Psoas muscle (tissue), 8 donors: ENCODE results near the gene OTUB2. TPM values are rescaled to one million over a fixed set of nuclear protein-coding genes. Genes with fewer than 3 reads are reported as not detected.

Experiments
- ATAC-seq, 4 donors: fragments of 200-7000 bp; cut with Tn5 transposase; one replicate each; pipeline ENCODE4 v1.9.1; 2020; ENCODE audit warnings: moderate library complexity in 3 of 4, mild to moderate bottlenecking in 2 of 4
- DNase-seq, 2 donors: peaks; one replicate each; pipeline ENCODE4 v3.0.0-alpha.2; 2020
- H3K27ac ChIP-seq: fragments of 200-600 bp; one replicate; pipeline ENCODE4 v1.8.0; 2022
- H3K27me3 ChIP-seq, 3 donors: fragments of 200-600 bp in 1 of 3; one replicate each; pipeline versions ENCODE4 v1.6.1 to v1.8.0; 2013 to 2022; ENCODE audit warnings: low read length in 2 of 3, mild to moderate bottlenecking in 2 of 3, moderate library complexity in 1 of 3; ENCODE audit not compliant: insufficient read depth in 3 of 3
- H3K36me3 ChIP-seq, 2 donors: fragments of 200-600 bp in 1 of 2; one replicate each; pipeline versions ENCODE4 v1.6.1 to v1.8.0; 2013 to 2022; ENCODE audit warnings: low read depth in 1 of 2, mild to moderate bottlenecking in 1 of 2, moderate library complexity in 1 of 2; ENCODE audit not compliant: insufficient read depth in 1 of 2
- H3K4me1 ChIP-seq: fragments of 200-600 bp; one replicate; pipeline ENCODE4 v1.8.0; 2022
- H3K4me3 ChIP-seq: fragments of 200-600 bp; one replicate; pipeline ENCODE4 v1.8.0; 2022; ENCODE audit warnings: mild to moderate bottlenecking
- H3K9me3 ChIP-seq: fragments of 200-600 bp; one replicate; pipeline ENCODE4 v1.8.0; 2022
- WGBS, 3 donors: extraction: QIAGEN DNeasy Blood & Tissue Kit; methylation state at CpG; one replicate each; pipeline versions ENCODE4 v1.1.6 to v1.1.7; 2013; 5-methylcytosine and 5-hydroxymethylcytosine counted together
- intact Hi-C, 2 donors: fragments of 100-400 bp; cut with DNase I; formaldehyde crosslinking; loops; one replicate each; pipeline versions ENCODE4 v1.11.0 to v1.14.2; 2022
- polyA plus RNA-seq, 3 donors: library from polyadenylated mRNA; stranded (reverse); fragments of 200-250 nt; gene quantifications; one replicate each; pipeline ENCODE4 v1.2.3, GENCODE V29; 2013
- total RNA-seq, 4 donors: library from RNA; stranded (reverse); fragmentation: NEBNext Ultra II Directional in 2 of 4; extraction: Animal tissue kit (Norgen Biotek cat#: 25700) in 2 of 4; gene quantifications; one replicate each; pipeline versions ENCODE4 v1.2.1 to v1.2.4, GENCODE V29; 2021 to 2023
- TF ChIP-seq, protein P1 (sequence below): fragments of 200-600 bp; IDR thresholded peaks from one replicate; pipeline ENCODE4 v1.8.0; 2022; ENCODE audit warnings: antibody characterized with exemption
- donor health status: healthy with polysubstance abuse.
- donor health status: DM: no; HTN: no; CAD: no; lungs with moderate emphysema.
- donor health status: Bipolar disorder and iron deficiency.
- donor health status: healthy.
- donor health status: DM: yes; HTN: yes; CAD: no.
- donor health status: DM: no; HTN: no; CAD: no.
- donor health status: DM: no; HTN: no; CAD: no.
- donor health status: DM: yes; HTN: yes; CAD: no.

The OTUB2 gene
- total and polyA plus RNA-seq, 7 donors = 0.04 to 0.96 (median 0.09) TPM

DNA sequence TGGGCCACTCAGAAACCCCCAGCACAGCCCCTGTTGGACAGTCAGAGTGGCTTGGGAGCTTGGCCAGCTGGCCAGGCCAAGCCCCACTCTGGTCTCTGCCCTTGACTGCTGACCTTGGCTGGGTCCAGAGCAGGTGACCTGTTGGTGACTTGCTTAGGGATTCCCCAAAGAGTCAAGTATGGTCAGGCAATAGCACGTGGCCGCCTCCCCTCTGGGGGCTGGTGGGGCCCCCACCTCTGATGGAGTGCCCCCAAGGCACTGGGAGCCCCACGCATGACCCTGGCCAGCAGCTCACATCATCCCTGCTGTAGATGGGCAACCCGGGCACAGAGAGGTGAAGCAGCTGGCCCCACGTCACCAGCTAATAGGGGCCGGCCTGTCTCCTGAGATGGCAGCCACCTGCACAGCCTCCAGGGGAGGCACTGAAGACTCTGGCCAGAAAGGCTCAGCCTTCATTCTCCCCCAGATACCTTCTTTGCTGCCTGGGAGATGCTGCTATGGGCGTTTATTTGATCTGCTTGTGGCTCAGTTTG lies 27.2 kb upstream of the OTUB2 start:
- ATAC-seq (no peak), DNase-seq (peak in 1 of 2 donors; percentile 57)
- intact Hi-C loops = loop anchor here in 1 of 2 donors (5.0 kb wide), 1 partner anchor 42 kb away; no protein-coding TSS in a partner anchor
- H3K4me1 ChIP-seq = peaks cover 48% of the 10 kb centered on the region
- 65 to 74% (median 68%) methylated on average over 7 of the region's 7 CpGs for WGBS, 3 donors
- H3K27me3 ChIP-seq = no peaks in the 10 kb centered on the region
- no peaks in the 10 kb centered on the region for H3K36me3 ChIP-seq
- peak overlapping the region; percentile 93 for H3K27ac ChIP-seq
- no peaks in the 10 kb centered on the region for H3K9me3 ChIP-seq
- H3K4me3 ChIP-seq = no peak overlapping the region
- TF ChIP-seq, protein P1, sequence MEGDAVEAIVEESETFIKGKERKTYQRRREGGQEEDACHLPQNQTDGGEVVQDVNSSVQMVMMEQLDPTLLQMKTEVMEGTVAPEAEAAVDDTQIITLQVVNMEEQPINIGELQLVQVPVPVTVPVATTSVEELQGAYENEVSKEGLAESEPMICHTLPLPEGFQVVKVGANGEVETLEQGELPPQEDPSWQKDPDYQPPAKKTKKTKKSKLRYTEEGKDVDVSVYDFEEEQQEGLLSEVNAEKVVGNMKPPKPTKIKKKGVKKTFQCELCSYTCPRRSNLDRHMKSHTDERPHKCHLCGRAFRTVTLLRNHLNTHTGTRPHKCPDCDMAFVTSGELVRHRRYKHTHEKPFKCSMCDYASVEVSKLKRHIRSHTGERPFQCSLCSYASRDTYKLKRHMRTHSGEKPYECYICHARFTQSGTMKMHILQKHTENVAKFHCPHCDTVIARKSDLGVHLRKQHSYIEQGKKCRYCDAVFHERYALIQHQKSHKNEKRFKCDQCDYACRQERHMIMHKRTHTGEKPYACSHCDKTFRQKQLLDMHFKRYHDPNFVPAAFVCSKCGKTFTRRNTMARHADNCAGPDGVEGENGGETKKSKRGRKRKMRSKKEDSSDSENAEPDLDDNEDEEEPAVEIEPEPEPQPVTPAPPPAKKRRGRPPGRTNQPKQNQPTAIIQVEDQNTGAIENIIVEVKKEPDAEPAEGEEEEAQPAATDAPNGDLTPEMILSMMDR = no peak

- no peaks in the 10 kb centered on the region for H3K9me3 ChIP-seq
- ATAC-seq (no peak), DNase-seq (peak in 1 of 2 donors; percentile 17)
- TF ChIP-seq, protein P1 = peak; percentile 9
- WGBS, 3 donors = 69 to 77% (median 77%) methylated on average over 8 of the region's 8 CpGs
- intact Hi-C loops = loop anchor here in 1 of 2 donors (5.0 kb wide), 1 partner anchor 42 kb away; no protein-coding TSS in a partner anchor
- peaks cover 47% of the 10 kb centered on the region for H3K4me1 ChIP-seq
- no peak overlapping the region for H3K4me3 ChIP-seq
- no peaks in the 10 kb centered on the region for H3K27me3 ChIP-seq
- no peaks in the 10 kb centered on the region for H3K36me3 ChIP-seq
- H3K27ac ChIP-seq = peak overlapping the region; percentile 93
Observed at GRCh38 chr14:93999573-93999972, 26.6 kb upstream of the OTUB2 start.

GRCh38 chr14:94000267-94000666 lies 25.9 kb upstream of the OTUB2 start:
- Histone ChIP-seq H3K4me3 (no peak overlapping the region), H3K27me3 (no peaks in the 10 kb centered on the region), H3K36me3 (peaks cover 0 to 4% of the 10 kb centered on the region in 2 donors), H3K9me3 (no peaks in the 10 kb centered on the region), H3K4me1 (peaks cover 45% of the 10 kb centered on the region), H3K27ac (no peak overlapping the region)
- 85 to 91% (median 88%) methylated on average over 6 of the region's 6 CpGs for WGBS, 3 donors
- no peak for ATAC-seq
- peak in 1 of 2 donors; percentile 36 for DNase-seq
- TF ChIP-seq, protein P1 = no peak
- intact Hi-C loops = loop anchor here in 1 of 2 donors (5.0 kb wide), 1 partner anchor 58 kb away; no protein-coding TSS in a partner anchor

DNA sequence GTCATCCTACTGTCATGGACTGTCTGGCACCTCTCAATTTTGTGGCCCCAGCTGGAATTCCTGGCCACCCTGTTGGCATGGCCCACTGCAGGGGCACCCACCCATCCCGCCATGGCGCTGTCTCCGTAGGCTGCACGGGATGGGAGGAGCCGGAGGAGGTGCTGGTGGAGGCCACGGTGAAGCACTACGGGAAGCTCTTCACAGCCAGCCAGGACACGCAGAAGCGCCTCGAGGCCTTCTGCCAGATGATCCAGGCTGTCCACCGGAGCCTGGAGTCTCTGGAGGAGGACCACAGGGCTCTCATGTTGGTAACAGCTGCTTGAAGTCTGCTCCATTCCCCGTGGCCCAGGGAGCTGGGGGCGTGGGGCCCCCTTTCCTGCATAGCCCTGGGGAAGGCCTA lies 25.1 kb upstream of the OTUB2 start:
- ATAC-seq = peak in 2 of 4 donors; percentile 7 to 8
- TF ChIP-seq, protein P1 = no peak
- DNase-seq = no peak
- Histone ChIP-seq H3K27ac (peak overlapping the region; percentile 68), H3K27me3 (no peaks in the 10 kb centered on the region), H3K36me3 (peaks cover 0 to 4% of the 10 kb centered on the region in 2 donors), H3K4me3 (no peak overlapping the region), H3K9me3 (no peaks in the 10 kb centered on the region), H3K4me1 (peaks cover 38% of the 10 kb centered on the region)
- intact Hi-C loops = loop anchor here in 1 of 2 donors (5.0 kb wide), 1 partner anchor 59 kb away; no protein-coding TSS in a partner anchor
- 26 to 57% (median 38%) methylated on average over 13 of the region's 13 CpGs for WGBS, 3 donors
